SU-DHL-6 (cell line): ENCODE data around the gene NUDT3.

ENCODE experiments used
- H2AFZ ChIP-seq: fragments of 200-600 bp; sonication (generic); 2 replicates; pipeline ENCODE4 v1.6.1; 2014; ENCODE audit warnings: low read depth, mild to moderate bottlenecking, moderate library complexity, mixed read lengths, antibody characterized with exemption, low read length; ENCODE audit not compliant: severe bottlenecking
- H3F3A ChIP-seq: fragments of 200-600 bp; shearing (Covaris generic); 2 replicates; pipeline ENCODE4 v1.6.0; 2016; ENCODE audit warnings: antibody characterized with exemption, mild to moderate bottlenecking; ENCODE audit not compliant: insufficient read depth
- H3K27ac ChIP-seq: fragments of 200-600 bp; sonication (generic); 2 replicates; pipeline ENCODE4 v1.5.1; 2016; ENCODE audit warnings: low read depth, mild to moderate bottlenecking, low read length, moderate library complexity, mixed read lengths
- H3K27me3 ChIP-seq: fragments of 200-600 bp; sonication (generic), shearing (Covaris generic); 2 replicates; pipeline ENCODE4 v1.6.0; 2014; ENCODE audit warnings: mild to moderate bottlenecking, low read length
- H3K36me3 ChIP-seq: fragments of 200-600 bp; sonication (generic); 2 replicates; pipeline ENCODE4 v1.6.1; 2014; ENCODE audit warnings: mild to moderate bottlenecking, low read length, mixed read lengths
- H3K4me2 ChIP-seq: fragments of 300-600, 200-600 bp; shearing (Covaris generic), sonication (generic); 2 replicates; pipeline ENCODE4 v1.6.0; 2014; ENCODE audit warnings: low read length, low read depth, mild to moderate bottlenecking; ENCODE audit not compliant: poor library complexity, severe bottlenecking
- H3K4me3 ChIP-seq: fragments of 200-600 bp; sonication (generic); 2 replicates; pipeline ENCODE4 v1.5.1; 2014; ENCODE audit warnings: antibody characterized with exemption, low read length, mild to moderate bottlenecking, mixed read lengths; ENCODE audit not compliant: insufficient read depth, poor library complexity, severe bottlenecking
- H3K79me2 ChIP-seq: fragments of 200-600 bp; sonication (generic); 2 replicates; pipeline ENCODE4 v1.6.1; 2014; ENCODE audit warnings: mild to moderate bottlenecking, low read length, moderate library complexity; ENCODE audit not compliant: insufficient read depth
- H3K9ac ChIP-seq: fragments of 200-600 bp; sonication (generic); 2 replicates; pipeline ENCODE4 v1.7.0; 2014; ENCODE audit warnings: mild to moderate bottlenecking, low read length
- H3K9me2 ChIP-seq: fragments of 200-600 bp; sonication (generic); replicated peaks from 2 replicates; pipeline ENCODE4 v1.6.1; 2014; ENCODE audit warnings: low read length; ENCODE audit not compliant: insufficient read depth
- H3K9me3 ChIP-seq: fragments of 200-600 bp; sonication (generic); 2 replicates; pipeline ENCODE4 v1.6.1; 2014; ENCODE audit warnings: low read length, mixed read lengths; ENCODE audit not compliant: insufficient read depth
- H4K20me1 ChIP-seq: fragments of 200-600 bp; sonication (generic); 2 replicates; pipeline ENCODE4 v1.6.1; 2014; ENCODE audit warnings: low read depth, mild to moderate bottlenecking, antibody characterized with exemption, low read length, moderate library complexity, mixed read lengths
- EZH2phosphoT487 ChIP-seq: fragments of 200-600 bp; sonication (generic), shearing (Covaris generic); conservative IDR thresholded peaks from 2 replicates; pipeline ENCODE4 v1.6.1; 2018; ENCODE audit warnings: mild to moderate bottlenecking, antibody characterized with exemption, low read length, moderate library complexity, mixed read lengths
- TF ChIP-seq, protein P1 (sequence below): fragments of 200-600 bp; sonication (generic); IDR thresholded peaks from one replicate; pipeline ENCODE4 v1.5.1; 2017; ENCODE audit warnings: antibody characterized with exemption, mild to moderate bottlenecking, low read length, moderate library complexity; ENCODE audit not compliant: insufficient read depth, poor library complexity, severe bottlenecking

Gene NUDT3

GRCh38 chr6:34289137-34289536 lies 103.3 kb downstream of the NUDT3 start:
- H3K4me3 ChIP-seq = no peak overlapping the region
- H3K36me3 ChIP-seq = 0 out of 2 replicates have a peak, but pooled peaks cover 8% of the 10 kb centered on the region
- no peak overlapping the region for H3K4me2 ChIP-seq
- H3K9me2 ChIP-seq = no peaks in the 10 kb centered on the region
- H3F3A ChIP-seq = no peaks in the 10 kb centered on the region
- no peaks in the 10 kb centered on the region for H3K79me2 ChIP-seq
- no peak for TF ChIP-seq EZH2phosphoT487
- TF ChIP-seq, protein P1, sequence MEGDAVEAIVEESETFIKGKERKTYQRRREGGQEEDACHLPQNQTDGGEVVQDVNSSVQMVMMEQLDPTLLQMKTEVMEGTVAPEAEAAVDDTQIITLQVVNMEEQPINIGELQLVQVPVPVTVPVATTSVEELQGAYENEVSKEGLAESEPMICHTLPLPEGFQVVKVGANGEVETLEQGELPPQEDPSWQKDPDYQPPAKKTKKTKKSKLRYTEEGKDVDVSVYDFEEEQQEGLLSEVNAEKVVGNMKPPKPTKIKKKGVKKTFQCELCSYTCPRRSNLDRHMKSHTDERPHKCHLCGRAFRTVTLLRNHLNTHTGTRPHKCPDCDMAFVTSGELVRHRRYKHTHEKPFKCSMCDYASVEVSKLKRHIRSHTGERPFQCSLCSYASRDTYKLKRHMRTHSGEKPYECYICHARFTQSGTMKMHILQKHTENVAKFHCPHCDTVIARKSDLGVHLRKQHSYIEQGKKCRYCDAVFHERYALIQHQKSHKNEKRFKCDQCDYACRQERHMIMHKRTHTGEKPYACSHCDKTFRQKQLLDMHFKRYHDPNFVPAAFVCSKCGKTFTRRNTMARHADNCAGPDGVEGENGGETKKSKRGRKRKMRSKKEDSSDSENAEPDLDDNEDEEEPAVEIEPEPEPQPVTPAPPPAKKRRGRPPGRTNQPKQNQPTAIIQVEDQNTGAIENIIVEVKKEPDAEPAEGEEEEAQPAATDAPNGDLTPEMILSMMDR = no peak
- no peaks in the 10 kb centered on the region for H4K20me1 ChIP-seq
- no peak overlapping the region for H3K9ac ChIP-seq
- H3K27ac ChIP-seq = no peak overlapping the region
- H3K27me3 ChIP-seq = no peaks in the 10 kb centered on the region
- no peaks in the 10 kb centered on the region for H3K9me3 ChIP-seq
- H2AFZ ChIP-seq = no peak overlapping the region

- Histone ChIP-seq H2AFZ (no peak overlapping the region), H3K27me3 (no peaks in the 10 kb centered on the region), H4K20me1 (no peaks in the 10 kb centered on the region), H3K9me2 (no peaks in the 10 kb centered on the region), H3K9ac (no peak overlapping the region), H3K4me2 (no peak overlapping the region), H3K79me2 (no peaks in the 10 kb centered on the region), H3K9me3 (no peaks in the 10 kb centered on the region), H3K4me3 (no peak overlapping the region), H3K36me3 (0 out of 2 replicates have a peak, but pooled peaks cover 8% of the 10 kb centered on the region), H3F3A (no peaks in the 10 kb centered on the region), H3K27ac (no peak overlapping the region)
- TF ChIP-seq, protein P1 = no peak
- TF ChIP-seq EZH2phosphoT487 = no peak
Measured at GRCh38 chr6:34288581-34288980, 103.9 kb downstream of the NUDT3 start.

GRCh38 chr6:34285448-34286164 lies 106.9 kb downstream of the NUDT3 start:
- Histone ChIP-seq H3K9me2 (no peaks in the 10 kb centered on the region), H2AFZ (no peak overlapping the region), H3K27ac (no peak overlapping the region), H3K4me3 (no peak overlapping the region), H3K36me3 (0 out of 2 replicates have a peak, but pooled peaks cover 5% of the 10 kb centered on the region), H3K9ac (no peak overlapping the region), H3K27me3 (no peaks in the 10 kb centered on the region), H3F3A (no peaks in the 10 kb centered on the region), H3K9me3 (no peaks in the 10 kb centered on the region), H3K4me2 (no peak overlapping the region), H3K79me2 (no peaks in the 10 kb centered on the region), H4K20me1 (no peaks in the 10 kb centered on the region)
- no peak for TF ChIP-seq EZH2phosphoT487
- TF ChIP-seq, protein P1 = no peak
